ENCODE results near the gene DESI2.

DESI2 gene

DNA sequence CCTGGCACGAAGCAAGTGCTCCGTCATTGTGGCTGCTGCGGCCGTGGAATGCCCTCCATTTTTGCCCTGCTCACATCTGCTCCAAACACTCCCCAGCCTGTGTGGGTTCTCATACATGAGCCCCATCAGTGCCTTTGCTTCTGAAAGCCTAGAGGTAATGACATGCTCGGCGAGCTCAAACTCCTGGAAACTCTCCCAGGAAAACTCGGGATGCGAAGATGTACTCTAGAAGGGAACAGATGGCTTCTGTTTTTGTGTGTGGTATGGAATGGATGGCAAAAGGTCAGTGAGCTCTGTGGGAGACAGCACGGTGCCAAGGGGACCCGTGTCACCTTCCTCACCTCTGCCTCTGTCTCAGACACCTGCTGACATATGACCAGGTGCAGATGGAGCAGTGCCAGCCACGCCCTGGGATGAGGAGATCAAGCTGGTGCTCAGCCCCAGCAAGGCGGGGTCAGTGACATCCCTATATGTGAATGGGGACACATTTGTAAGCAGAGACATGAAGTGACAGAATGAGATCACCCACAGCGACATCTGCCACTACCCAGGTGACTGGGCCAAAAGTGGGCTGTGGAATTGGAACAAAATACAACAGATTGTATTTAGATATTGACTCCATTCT, 98.5 kb downstream of the DESI2 start:
- no peak for DNase-seq (ENCODE audit: low read depth in 2 of 2)

GRCh38 chr1:244755673-244756072, 102.7 kb downstream of the DESI2 start:
- DNase-seq (ENCODE audit: low read depth in 2 of 2) = no peak

DNA sequence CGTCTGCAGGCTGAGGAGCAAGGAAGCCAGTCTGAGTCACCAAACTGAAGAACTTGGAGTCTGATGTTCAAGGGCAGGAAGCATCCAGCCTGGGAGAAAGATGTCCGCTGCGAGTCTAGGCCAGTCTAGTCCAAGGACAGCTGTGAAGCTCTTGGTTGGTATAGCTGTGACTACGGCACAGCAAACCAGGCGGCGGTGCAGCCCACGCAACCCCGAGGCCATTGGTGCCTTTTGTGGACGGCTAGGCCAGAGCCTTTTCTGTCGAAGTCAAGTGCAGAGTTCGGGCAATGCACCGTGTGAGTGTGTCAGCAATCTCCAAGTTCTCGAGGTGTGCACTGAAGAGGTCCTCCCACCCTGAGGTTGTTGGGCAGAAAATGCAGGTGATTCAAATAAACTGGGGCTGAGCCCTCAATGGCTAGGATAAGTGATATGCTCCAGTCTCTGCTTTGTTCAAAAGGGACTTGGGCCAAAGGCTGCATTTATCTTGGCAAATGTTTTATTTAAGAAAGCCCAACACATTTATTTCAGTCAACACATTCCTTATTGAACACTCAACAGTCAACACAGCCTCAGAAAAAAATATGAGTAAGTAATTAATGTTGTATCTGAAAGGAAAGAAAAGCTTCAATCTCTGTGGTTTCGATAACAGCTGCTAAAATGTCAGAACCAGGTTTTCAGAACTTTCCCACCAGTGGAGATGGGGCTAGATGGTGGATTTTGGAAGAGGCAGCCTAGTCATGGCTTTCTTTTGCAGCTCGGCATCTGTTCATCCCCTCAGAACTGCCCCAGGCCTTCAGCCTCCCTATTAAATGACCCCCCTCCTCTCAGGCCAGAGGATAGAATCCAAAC, 104.4 kb downstream of the DESI2 start:
- peak; percentile 33 to 37 for DNase-seq (ENCODE audit: low read depth in 2 of 2)

All from fibroblast of skin of left quadriceps (primary cell).